Astrocyte (in vitro differentiated cells and primary cell): Measurements from ENCODE around the gene CCN5.

Experiments used
- CTCF ChIP-seq: IDR thresholded peaks from 2 replicates; pipeline ENCODE4 v1.5.1; 2011; ENCODE audit warnings: low read depth, mild to moderate bottlenecking, inconsistent platforms, low read length, moderate library complexity; ENCODE audit not compliant: insufficient read depth
- EZH2 ChIP-seq: IDR thresholded peaks from 2 replicates; pipeline ENCODE4 v1.6.1; 2012; ENCODE audit warnings: mild to moderate bottlenecking, low read length, inconsistent platforms; ENCODE audit not compliant: insufficient read depth

GRCh38 chr20:44666066-44666465 is 49.1 kb upstream of the CCN5 start:
- TF ChIP-seq CTCF (no peak), EZH2 (no peak)
